ENCODE data around the gene FBXO46.

The FBXO46 gene

GRCh38 chr19:45730368-45731288, at the start of gene FBXO46:
Gene FBXO46 (minus strand): TSS chr19:45730896. CDS start chr19:45713495, 17,401 bp downstream.
- DNase-seq: peak; percentile 67 to 85 (median 78)

- no peak for DNase-seq
These were observed 49.4 kb upstream of the FBXO46 start for GRCh38 chr19:45780146-45780447.

GRCh38 chr19:45779231-45780145, 48.8 kb upstream of the FBXO46 start:
- peak; percentile 38 to 77 (median 58) for DNase-seq

GRCh38 chr19:45778010-45778661, 47.4 kb upstream of the FBXO46 start:
- DNase-seq: no peak

GRCh38 chr19:45777395-45777961, 46.8 kb upstream of the FBXO46 start:
- no peak for DNase-seq

- DNase-seq: no peak
These were observed 44.1 kb upstream of the FBXO46 start for GRCh38 chr19:45774765-45775164.

GRCh38 chr19:45773384-45773783, 42.7 kb upstream of the FBXO46 start:
- no peak for DNase-seq

GRCh38 chr19:45772912-45773311, 42.2 kb upstream of the FBXO46 start:
- no peak for DNase-seq

GRCh38 chr19:45772130-45772840, 41.6 kb upstream of the FBXO46 start:
- DNase-seq: no peak

- DNase-seq: no peak
These were observed 40.7 kb upstream of the FBXO46 start for GRCh38 chr19:45771311-45771933.

GRCh38 chr19:45770192-45771101, 39.8 kb upstream of the FBXO46 start:
- peak; percentile 79 to 92 (median 86) for DNase-seq

GRCh38 chr19:45769821-45770191, 39.1 kb upstream of the FBXO46 start:
- DNase-seq: peak in 3 of 4 experiments; percentile 43 to 67 (median 63)

GRCh38 chr19:45768984-45769782, 38.5 kb upstream of the FBXO46 start, which contains the start of gene SIX5:
Gene SIX5 (minus strand): TSS chr19:45769252. CDS start chr19:45768844, 408 bp downstream.
- DNase-seq: peak; percentile 82 to 91 (median 86)

- DNase-seq: peak in 1 of 4 experiments; percentile 22
These were observed 37.9 kb upstream of the FBXO46 start for GRCh38 chr19:45768655-45768983.

- no peak for DNase-seq
These were observed 37.4 kb upstream of the FBXO46 start for GRCh38 chr19:45767881-45768654.

- DNase-seq: no peak
These were observed 36.7 kb upstream of the FBXO46 start for GRCh38 chr19:45767410-45767880.

GRCh38 chr19:45766869-45767346, 36.2 kb upstream of the FBXO46 start:
- DNase-seq: no peak

GRCh38 chr19:45766296-45766868, 35.7 kb upstream of the FBXO46 start:
- no peak for DNase-seq
